NB4 (cell line): ENCODE data around the gene GPR26.

Source experiments
- CTCF ChIP-seq: IDR thresholded peaks from one replicate; pipeline ENCODE4 v1.5.1; 2012; ENCODE audit warnings: low read depth, low read length
- MYC ChIP-seq: IDR thresholded peaks from 2 replicates; pipeline ENCODE4 v1.6.1; 2011; ENCODE audit warnings: low read depth, low read length

DNA sequence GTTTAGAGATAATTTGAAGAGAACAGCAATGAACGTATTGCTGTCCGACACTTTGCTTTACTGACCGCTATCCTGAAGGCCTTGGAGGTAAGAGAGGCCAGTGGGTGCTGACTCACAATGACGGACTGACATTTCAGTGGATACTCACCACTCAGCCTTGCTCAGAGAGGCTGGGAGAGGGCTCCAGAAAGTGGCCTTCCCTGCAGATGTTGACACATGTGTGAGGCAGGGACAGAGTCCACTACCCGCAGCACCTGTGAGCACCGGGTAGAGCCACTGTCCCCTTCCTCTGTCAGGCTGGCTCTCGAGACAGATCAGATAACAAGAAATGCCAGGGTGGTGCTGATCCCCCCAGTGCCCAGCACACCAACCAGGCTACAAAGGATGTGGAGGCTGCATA is 75.0 kb downstream of the GPR26 start:
- TF ChIP-seq CTCF (no peak), MYC (no peak)
